ENCODE measurements around the gene SLC10A3. TPM values are rescaled to one million over a fixed set of nuclear protein-coding genes. Genes with fewer than 3 reads are reported as not detected.

Gene SLC10A3
- total RNA-seq, 2 donors from 2014 or later = 5.4 to 9.1 TPM

- peaks cover 70% of the 10 kb centered on the region for H3K9me3 Mint-ChIP-seq
- Histone ChIP-seq H3K36me3 (ENCODE audit: control insufficient read depth, insufficient read depth, low read length) (peaks cover 29% of the 10 kb centered on the region), H3K27ac (ENCODE audit: low read depth, low read length) (no peak overlapping the region), H3K9ac (ENCODE audit: extremely low read depth, low read length, poor library complexity, severe bottlenecking) (no peak overlapping the region), H3K27me3 (ENCODE audit: control insufficient read depth, insufficient read depth, low read length, poor library complexity, severe bottlenecking) (no peaks in the 10 kb centered on the region), H3K4me1 (ENCODE audit: control insufficient read depth, insufficient read depth, low read length) (no peaks in the 10 kb centered on the region), H3K4me3 (ENCODE audit: low read length) (no peak overlapping the region), H3K9me3 (ENCODE audit: control insufficient read depth, low read length) (no peaks in the 10 kb centered on the region)
- H3K36me3 Mint-ChIP-seq (ENCODE audit: low read depth) = peaks cover 24% of the 10 kb centered on the region
- H3K4me1 Mint-ChIP-seq = no peaks in the 10 kb centered on the region
- no peaks in the 10 kb centered on the region for H3K27me3 Mint-ChIP-seq (ENCODE audit: insufficient read depth)
- no peak for DNase-seq
- no peak overlapping the region for H3K27ac Mint-ChIP-seq
- WGBS, 2 experiments (ENCODE audit: insufficient coverage in 1 of 2, insufficient read length in 1 of 2) = 92 to 98% methylated on average over 12 to 21 of the region's 21 CpGs
- TF ChIP-seq, protein P1, sequence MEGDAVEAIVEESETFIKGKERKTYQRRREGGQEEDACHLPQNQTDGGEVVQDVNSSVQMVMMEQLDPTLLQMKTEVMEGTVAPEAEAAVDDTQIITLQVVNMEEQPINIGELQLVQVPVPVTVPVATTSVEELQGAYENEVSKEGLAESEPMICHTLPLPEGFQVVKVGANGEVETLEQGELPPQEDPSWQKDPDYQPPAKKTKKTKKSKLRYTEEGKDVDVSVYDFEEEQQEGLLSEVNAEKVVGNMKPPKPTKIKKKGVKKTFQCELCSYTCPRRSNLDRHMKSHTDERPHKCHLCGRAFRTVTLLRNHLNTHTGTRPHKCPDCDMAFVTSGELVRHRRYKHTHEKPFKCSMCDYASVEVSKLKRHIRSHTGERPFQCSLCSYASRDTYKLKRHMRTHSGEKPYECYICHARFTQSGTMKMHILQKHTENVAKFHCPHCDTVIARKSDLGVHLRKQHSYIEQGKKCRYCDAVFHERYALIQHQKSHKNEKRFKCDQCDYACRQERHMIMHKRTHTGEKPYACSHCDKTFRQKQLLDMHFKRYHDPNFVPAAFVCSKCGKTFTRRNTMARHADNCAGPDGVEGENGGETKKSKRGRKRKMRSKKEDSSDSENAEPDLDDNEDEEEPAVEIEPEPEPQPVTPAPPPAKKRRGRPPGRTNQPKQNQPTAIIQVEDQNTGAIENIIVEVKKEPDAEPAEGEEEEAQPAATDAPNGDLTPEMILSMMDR (conservative IDR thresholded peaks at IDR 0.05) = no peak
- H3K4me3 Mint-ChIP-seq = no peak overlapping the region
Observed at GRCh38 chrX:154441984-154442707, 48.3 kb downstream of the SLC10A3 start.

DNA sequence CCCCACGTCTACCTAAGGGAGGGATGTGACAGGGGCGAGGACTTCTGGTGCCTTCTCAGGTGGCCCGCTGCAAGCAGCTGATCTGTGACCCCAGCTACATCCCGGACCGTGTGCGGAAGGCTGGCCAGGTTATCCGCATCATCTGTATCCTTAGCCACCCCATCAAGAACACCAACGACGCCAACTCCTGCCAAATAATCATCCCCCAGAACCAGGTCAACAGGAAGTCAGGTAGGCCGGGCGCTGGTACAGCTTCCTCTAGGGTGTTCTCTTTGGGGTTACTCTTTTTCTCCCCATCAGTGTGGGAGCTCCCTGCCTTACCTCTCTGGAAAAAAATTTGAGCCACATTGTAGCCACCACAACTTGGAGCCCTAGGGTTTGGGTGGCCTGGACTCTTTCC lies 48.9 kb downstream of the SLC10A3 start:
- H3K27ac ChIP-seq (ENCODE audit: low read depth, low read length) = no peak overlapping the region
- H3K36me3 Mint-ChIP-seq (ENCODE audit: low read depth) = peaks cover 18% of the 10 kb centered on the region
- no peak overlapping the region for H3K4me3 Mint-ChIP-seq
- H3K4me1 Mint-ChIP-seq = no peaks in the 10 kb centered on the region
- no peaks in the 10 kb centered on the region for H3K27me3 ChIP-seq (ENCODE audit: control insufficient read depth, insufficient read depth, low read length, poor library complexity, severe bottlenecking)
- TF ChIP-seq, protein P1 (conservative IDR thresholded peaks at IDR 0.05) = no peak
- 95% methylated on average over 11 of the region's 11 CpGs; no CpG with 5 or more reads in 1 of the 2 experiments for WGBS, 2 experiments (ENCODE audit: insufficient coverage in 1 of 2, insufficient read length in 1 of 2)
- H3K9me3 ChIP-seq (ENCODE audit: control insufficient read depth, low read length) = no peaks in the 10 kb centered on the region
- H3K9me3 Mint-ChIP-seq = peaks cover 65% of the 10 kb centered on the region
- H3K36me3 ChIP-seq (ENCODE audit: control insufficient read depth, insufficient read depth, low read length) = peaks cover 25% of the 10 kb centered on the region
- no peak overlapping the region for H3K4me3 ChIP-seq (ENCODE audit: low read length)
- no peaks in the 10 kb centered on the region for H3K4me1 ChIP-seq (ENCODE audit: control insufficient read depth, insufficient read depth, low read length)
- H3K27me3 Mint-ChIP-seq (ENCODE audit: insufficient read depth) = no peaks in the 10 kb centered on the region
- no peak overlapping the region for H3K27ac Mint-ChIP-seq
- DNase-seq = no peak
- no peak overlapping the region for H3K9ac ChIP-seq (ENCODE audit: extremely low read depth, low read length, poor library complexity, severe bottlenecking)

DNA sequence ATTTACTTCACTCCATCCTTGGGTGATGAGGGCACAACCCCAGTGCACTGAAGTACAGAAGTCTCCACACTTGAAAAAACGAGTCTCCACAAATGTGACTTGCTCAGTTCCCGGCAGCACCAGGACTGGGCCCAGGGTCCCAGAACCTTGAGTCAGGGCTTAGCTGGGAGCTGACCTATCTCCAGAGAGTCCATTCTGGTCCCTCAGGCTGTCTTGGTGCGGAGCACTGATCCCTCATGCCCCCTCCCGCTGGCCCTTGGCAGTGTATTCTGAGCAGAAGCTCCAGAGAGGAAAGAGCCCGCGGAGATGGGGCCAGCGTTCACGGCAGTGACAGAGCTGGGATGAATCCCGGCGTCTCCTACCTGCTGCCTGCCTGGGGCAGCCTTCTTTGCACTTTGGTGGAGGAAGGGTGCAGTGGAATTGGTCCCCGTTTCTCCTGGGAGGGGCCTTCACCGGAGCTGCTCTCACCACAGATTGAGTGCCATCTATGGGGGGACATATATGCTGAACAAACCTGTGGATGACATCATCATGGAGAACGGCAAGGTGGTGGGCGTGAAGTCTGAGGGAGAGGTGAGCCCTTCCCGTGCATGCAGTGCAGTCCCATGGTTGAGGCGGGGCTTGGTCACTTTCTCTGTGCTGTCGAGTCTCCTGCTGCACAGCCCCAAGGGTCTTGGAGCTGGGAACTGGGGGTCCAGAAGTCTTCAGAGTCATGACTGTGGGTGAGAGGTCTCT lies 49.6 kb downstream of the SLC10A3 start:
- Histone ChIP-seq H3K4me1 (ENCODE audit: control insufficient read depth, insufficient read depth, low read length) (no peaks in the 10 kb centered on the region), H3K9ac (ENCODE audit: extremely low read depth, low read length, poor library complexity, severe bottlenecking) (no peak overlapping the region), H3K4me3 (ENCODE audit: low read length) (no peak overlapping the region), H3K36me3 (ENCODE audit: control insufficient read depth, insufficient read depth, low read length) (peaks cover 22% of the 10 kb centered on the region), H3K27me3 (ENCODE audit: control insufficient read depth, insufficient read depth, low read length, poor library complexity, severe bottlenecking) (no peaks in the 10 kb centered on the region), H3K9me3 (ENCODE audit: control insufficient read depth, low read length) (no peaks in the 10 kb centered on the region), H3K27ac (ENCODE audit: low read depth, low read length) (no peak overlapping the region)
- Mint-ChIP-seq H3K27me3 (ENCODE audit: insufficient read depth) (no peaks in the 10 kb centered on the region), H3K4me1 (no peaks in the 10 kb centered on the region), H3K36me3 (ENCODE audit: low read depth) (peaks cover 14% of the 10 kb centered on the region), H3K4me3 (no peak overlapping the region), H3K9me3 (peaks cover 63% of the 10 kb centered on the region), H3K27ac (no peak overlapping the region)
- 89% methylated on average over 17 of the region's 17 CpGs; no CpG with 5 or more reads in 1 of the 2 experiments for WGBS, 2 experiments (ENCODE audit: insufficient coverage in 1 of 2, insufficient read length in 1 of 2)
- TF ChIP-seq, protein P1 (conservative IDR thresholded peaks at IDR 0.05) = no peak
- DNase-seq = no peak
